Adrenal gland (tissue), 12 donors: ENCODE measurements around the gene TMEM132D. TPM values are rescaled to one million over a fixed set of nuclear protein-coding genes. Genes with fewer than 3 reads are reported as not detected.

Source experiments
- DNase-seq, 7 donors: peaks; one replicate each; pipeline ENCODE4 v3.0.0-alpha.2; 2019 to 2020
- H3K27ac ChIP-seq, 5 donors: fragments of 200-600 bp; sonication (generic) in 4 of 5; 1 replicate in 3 of 5; 2 replicates in 2 of 5; pipeline versions ENCODE4 v1.5.1 to v1.8.0; 2016 to 2020; ENCODE audit warnings: mild to moderate bottlenecking in 1 of 5
- H3K27me3 ChIP-seq: fragments of 200-600 bp; 2 replicates; pipeline ENCODE4 v1.8.0; 2021
- H3K36me3 ChIP-seq, 2 donors: fragments of 200-600 bp; replicated peaks in 1 of 2; 1 replicate in 1 of 2; 2 replicates in 1 of 2; pipeline versions ENCODE4 v1.5.1 to v1.8.0; 2018 to 2022
- H3K4me1 ChIP-seq, 2 donors: fragments of 200-600 bp; replicated peaks in 1 of 2; 1 replicate in 1 of 2; 2 replicates in 1 of 2; pipeline versions ENCODE4 v1.5.1 to v1.8.0; 2018 to 2021
- H3K4me3 ChIP-seq, 4 donors: fragments of 200-600 bp; sonication (generic) in 3 of 4; one replicate each; pipeline ENCODE4 v1.5.1; 2016 to 2018
- H3K9me3 ChIP-seq, 3 donors: fragments of 200-600 bp; sonication (generic) in 1 of 3; replicated peaks in 1 of 3; 1 replicate in 2 of 3; 2 replicates in 1 of 3; pipeline versions ENCODE4 v1.5.1 to v1.8.0; 2016 to 2021
- POLR2A ChIP-seq, 2 donors: fragments of 450-650 bp; IDR thresholded peaks; one replicate each; pipeline ENCODE4 v1.6.1; 2017; ENCODE audit warnings: antibody characterized with exemption in 2 of 2, mild to moderate bottlenecking in 2 of 2, moderate library complexity in 1 of 2
- WGBS, 4 donors: extraction: QIAGEN DNeasy Blood & Tissue Kit in 2 of 4; methylation state at CpG; one replicate each; pipeline versions ENCODE4 v1.1.5 to v1.1.7; 2013 to 2017; 5-methylcytosine and 5-hydroxymethylcytosine counted together
- intact Hi-C, 2 donors: fragments of 100-400 bp; cut with DNase I; formaldehyde crosslinking; loops; one replicate each; pipeline versions ENCODE4 v1.14.1 to v1.15.0; 2022 to 2023
- polyA plus RNA-seq, 3 donors: library from polyadenylated mRNA; stranded (reverse); fragments of 200-250 nt in 2 of 3; fragments of 350-450 nt in 1 of 3; fragmentation: Illumina TruSeq in 1 of 3; extraction: RNeasy Lipid Tissue Mini Kit (QIAGEN cat#74804) in 1 of 3; gene quantifications; one replicate each; pipeline ENCODE4 v1.2.3, GENCODE V29; 2013 to 2014
- total RNA-seq, 9 donors: library from RNA; depleted of rRNA in 4 of 9; stranded (reverse); fragments of >200 nt in 4 of 9; fragments of 120-200 nt in 1 of 9; fragmentation: NEBNext Ultra II Directional in 1 of 9; extraction: Animal tissue kit (Norgen Biotek cat#: 25700) in 1 of 9; gene quantifications; one replicate each; pipeline versions ENCODE4 v1.1.0 to v1.2.4, GENCODE V29; 2013 to 2023
- TF ChIP-seq, protein P1 (sequence below), 6 experiments: fragments of 450-650 bp in 4 of 6; fragments of 200-600 bp in 2 of 6; sonication (generic) in 1 of 6; IDR thresholded peaks; 1 replicate in 5 of 6; 2 replicates in 1 of 6; pipeline versions ENCODE4 v1.5.1 to v1.8.0; 2016 to 2021; ENCODE audit warnings: antibody characterized with exemption in 6 of 6, mild to moderate bottlenecking in 2 of 6, moderate library complexity in 1 of 6
- donor health status: healthy with polysubstance abuse.
- donor health status: Bipolar disorder and iron deficiency.
- donor health status: DM: yes; HTN: yes; CAD: no.
- donor health status: DM: no; HTN: no; CAD: no.
- donor health status: DM: no; HTN: no; CAD: no.
- donor health status: DM: yes; HTN: yes; CAD: no.

The TMEM132D gene
- total and polyA plus RNA-seq, 12 donors, result 0.03 to 0.83 (median 0.35) TPM; not detected in 8

DNA sequence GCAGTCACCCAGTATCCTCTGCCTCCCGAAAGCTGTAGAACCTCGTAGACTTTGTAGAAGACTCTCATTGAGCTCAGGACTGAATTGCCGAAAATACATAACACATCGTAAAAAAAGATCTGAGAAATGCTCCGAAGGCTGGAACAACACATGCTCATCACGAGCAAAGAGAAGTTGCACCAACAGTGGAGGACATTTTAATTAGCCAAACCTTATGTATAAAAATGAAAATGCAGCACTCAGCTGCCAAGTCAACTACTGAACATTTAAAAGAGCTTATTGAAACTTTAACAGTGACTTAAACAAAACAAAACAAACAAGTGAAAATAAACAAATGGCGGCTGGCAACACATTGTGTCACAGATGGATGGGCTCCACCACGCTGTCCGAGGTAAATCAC is 519.9 kb downstream of the TMEM132D start:
- 72 to 82% (median 77%) methylated on average over 9 of the region's 9 CpGs for WGBS, 4 donors

DNA sequence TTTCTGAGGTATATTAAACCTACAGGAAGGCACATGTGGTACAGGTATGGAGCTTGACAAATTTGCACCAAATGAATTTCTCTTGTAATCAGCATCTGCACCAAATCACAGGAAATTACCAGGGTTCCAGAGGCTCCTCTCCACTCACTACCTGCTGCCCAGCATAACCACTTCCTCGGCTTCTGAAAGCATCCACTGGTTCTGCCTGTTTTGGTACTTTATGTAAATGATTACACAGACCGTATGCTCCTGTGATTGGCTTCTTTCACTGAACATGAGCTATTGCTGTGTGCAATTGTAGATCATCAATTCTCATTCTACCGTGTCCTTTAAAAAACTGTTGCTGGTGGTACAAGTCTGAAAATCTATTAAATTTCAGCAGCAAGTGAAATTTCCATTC is 522.1 kb downstream of the TMEM132D start:
- Histone ChIP-seq H3K4me3 (no peak overlapping the region), H3K27ac (no peak overlapping the region), H3K9me3 (no peaks in the 10 kb centered on the region), H3K27me3 (no peaks in the 10 kb centered on the region), H3K36me3 (no peaks in the 10 kb centered on the region), H3K4me1 (no peaks in the 10 kb centered on the region)
- WGBS, 4 donors, result 56 to 73% (median 67%) methylated on average over 3 of the region's 3 CpGs
- intact Hi-C loops, result no loop called here
- TF ChIP-seq, protein P1, sequence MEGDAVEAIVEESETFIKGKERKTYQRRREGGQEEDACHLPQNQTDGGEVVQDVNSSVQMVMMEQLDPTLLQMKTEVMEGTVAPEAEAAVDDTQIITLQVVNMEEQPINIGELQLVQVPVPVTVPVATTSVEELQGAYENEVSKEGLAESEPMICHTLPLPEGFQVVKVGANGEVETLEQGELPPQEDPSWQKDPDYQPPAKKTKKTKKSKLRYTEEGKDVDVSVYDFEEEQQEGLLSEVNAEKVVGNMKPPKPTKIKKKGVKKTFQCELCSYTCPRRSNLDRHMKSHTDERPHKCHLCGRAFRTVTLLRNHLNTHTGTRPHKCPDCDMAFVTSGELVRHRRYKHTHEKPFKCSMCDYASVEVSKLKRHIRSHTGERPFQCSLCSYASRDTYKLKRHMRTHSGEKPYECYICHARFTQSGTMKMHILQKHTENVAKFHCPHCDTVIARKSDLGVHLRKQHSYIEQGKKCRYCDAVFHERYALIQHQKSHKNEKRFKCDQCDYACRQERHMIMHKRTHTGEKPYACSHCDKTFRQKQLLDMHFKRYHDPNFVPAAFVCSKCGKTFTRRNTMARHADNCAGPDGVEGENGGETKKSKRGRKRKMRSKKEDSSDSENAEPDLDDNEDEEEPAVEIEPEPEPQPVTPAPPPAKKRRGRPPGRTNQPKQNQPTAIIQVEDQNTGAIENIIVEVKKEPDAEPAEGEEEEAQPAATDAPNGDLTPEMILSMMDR (IDR thresholded peaks at IDR 0.05), result no peak
- TF ChIP-seq POLR2A (IDR thresholded peaks at IDR 0.05), result no peak
- DNase-seq, result no peak

More for the DNA sequence above, 519.9 kb downstream of the TMEM132D start:
- no peak overlapping the region for H3K27ac ChIP-seq
- no peaks in the 10 kb centered on the region for H3K9me3 ChIP-seq
- no peaks in the 10 kb centered on the region for H3K27me3 ChIP-seq
- intact Hi-C loops, result no loop called here
- H3K4me1 ChIP-seq, result no peaks in the 10 kb centered on the region
- TF ChIP-seq, protein P1 (IDR thresholded peaks at IDR 0.05), result no peak
- TF ChIP-seq POLR2A (IDR thresholded peaks at IDR 0.05), result no peak
- DNase-seq, result no peak
- no peaks in the 10 kb centered on the region for H3K36me3 ChIP-seq
- H3K4me3 ChIP-seq, result no peak overlapping the region

DNA sequence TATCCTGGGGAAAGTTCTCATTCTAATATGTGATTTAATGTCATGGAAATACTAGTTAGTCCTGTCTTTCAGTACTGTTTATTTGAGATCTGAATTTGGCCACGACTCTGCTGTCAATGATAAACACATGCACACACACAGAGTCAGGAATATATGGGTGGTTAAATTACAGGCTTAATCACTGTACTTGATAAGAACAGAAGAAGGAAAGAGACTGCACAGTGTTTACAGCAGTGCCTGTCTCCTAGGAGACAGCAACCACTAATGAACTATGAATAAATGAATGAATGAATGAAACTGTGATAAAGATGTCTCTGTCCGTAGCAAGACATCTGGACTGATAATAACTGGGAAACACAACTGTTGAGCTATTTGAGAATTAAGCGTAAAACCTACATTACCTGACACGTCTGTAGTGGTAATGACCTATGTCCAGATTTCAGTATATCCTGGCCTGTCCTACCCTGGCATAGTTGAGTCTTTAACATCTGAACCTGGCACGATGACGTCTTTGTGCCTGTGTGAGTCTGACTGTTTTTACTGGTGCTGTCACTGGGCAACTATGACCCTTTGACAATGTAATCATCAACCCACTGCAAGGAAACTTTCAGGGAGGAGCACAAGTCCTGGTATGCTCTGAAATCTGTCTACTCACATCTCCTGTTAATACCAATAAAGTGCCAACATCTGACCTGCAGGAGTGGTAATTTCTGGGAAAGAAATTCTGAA is 524.6 kb downstream of the TMEM132D start:
- Histone ChIP-seq H3K27ac (no peak overlapping the region), H3K4me3 (no peak overlapping the region), H3K27me3 (no peaks in the 10 kb centered on the region), H3K36me3 (no peaks in the 10 kb centered on the region), H3K9me3 (no peaks in the 10 kb centered on the region), H3K4me1 (no peaks in the 10 kb centered on the region)
- 63 to 75% (median 70%) methylated on average over 6 of the region's 6 CpGs for WGBS, 4 donors
- DNase-seq, result no peak
- TF ChIP-seq POLR2A (IDR thresholded peaks at IDR 0.05), result no peak
- TF ChIP-seq, protein P1 (IDR thresholded peaks at IDR 0.05), result no peak
- intact Hi-C loops, result no loop called here

DNA sequence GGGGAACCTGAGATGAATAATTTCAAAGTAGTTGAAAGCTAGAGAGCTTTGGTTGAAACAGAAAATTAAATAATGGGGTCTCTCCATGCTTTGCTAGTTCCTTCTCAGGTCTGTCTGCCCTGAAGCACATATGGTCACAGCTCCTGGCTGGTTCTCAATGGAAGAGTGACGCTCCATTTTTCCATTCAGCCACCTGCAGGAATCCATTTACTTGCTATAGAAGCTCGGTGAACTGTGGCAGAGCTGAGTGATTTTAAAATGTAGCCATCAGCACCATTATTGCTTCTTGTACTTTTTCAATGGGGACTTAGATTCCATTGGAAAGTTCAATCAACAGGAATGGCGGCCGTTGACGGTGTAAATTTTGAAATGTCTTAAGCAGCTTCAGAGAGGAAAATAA is 525.3 kb downstream of the TMEM132D start:
- TF ChIP-seq, protein P1 (IDR thresholded peaks at IDR 0.05), result no peak
- TF ChIP-seq POLR2A (IDR thresholded peaks at IDR 0.05), result no peak
- Histone ChIP-seq H3K27me3 (no peaks in the 10 kb centered on the region), H3K9me3 (no peaks in the 10 kb centered on the region), H3K4me3 (no peak overlapping the region), H3K36me3 (no peaks in the 10 kb centered on the region), H3K27ac (no peak overlapping the region), H3K4me1 (no peaks in the 10 kb centered on the region)
- 74 to 85% (median 80%) methylated on average over 5 of the region's 5 CpGs for WGBS, 4 donors
- DNase-seq, result no peak
- intact Hi-C loops, result no loop called here
